Lung (tissue), 12 donors: ENCODE results near the gene TBK1. TPM values are rescaled to one million over a fixed set of nuclear protein-coding genes. Genes with fewer than 3 reads are reported as not detected.

Source experiments
- ATAC-seq: fragments of 200-7000 bp; cut with Tn5 transposase; one replicate; pipeline ENCODE4 v1.9.1; 2020; ENCODE audit warnings: moderate number of reproducible peaks; ENCODE audit not compliant: insufficient read depth, low FRiP score
- DNase-seq, 3 donors: peaks; one replicate each; pipeline ENCODE4 v3.0.0-alpha.2; 2013 to 2017
- H3K27ac ChIP-seq, 2 donors: one replicate each; pipeline ENCODE4 v1.5.1; 2013; ENCODE audit warnings: mild to moderate bottlenecking in 2 of 2, moderate library complexity in 2 of 2, control low read depth in 1 of 2, inconsistent platforms in 1 of 2, low read depth in 1 of 2, low read length in 1 of 2
- H3K27me3 ChIP-seq, 3 donors: one replicate each; pipeline ENCODE4 v1.5.1; 2013; ENCODE audit warnings: low read length in 2 of 3; ENCODE audit not compliant: control insufficient read depth in 3 of 3, insufficient read depth in 3 of 3
- H3K36me3 ChIP-seq, 4 donors: one replicate each; pipeline ENCODE4 v1.5.1; 2013; ENCODE audit warnings: low read length in 4 of 4, mild to moderate bottlenecking in 1 of 4, moderate library complexity in 1 of 4; ENCODE audit not compliant: control insufficient read depth in 4 of 4, insufficient read depth in 4 of 4
- H3K4me1 ChIP-seq, 5 donors: one replicate each; pipeline ENCODE4 v1.5.1; 2013; ENCODE audit warnings: low read length in 5 of 5, mild to moderate bottlenecking in 2 of 5, moderate library complexity in 1 of 5; ENCODE audit not compliant: control insufficient read depth in 5 of 5, insufficient read depth in 5 of 5
- H3K4me3 ChIP-seq: one replicate; pipeline ENCODE4 v1.5.1; 2013; ENCODE audit warnings: mild to moderate bottlenecking, control low read depth, moderate library complexity
- H3K9ac ChIP-seq, 2 donors: one replicate each; pipeline ENCODE4 v1.5.1; 2013; ENCODE audit warnings: low read length in 2 of 2, control low read depth in 1 of 2; ENCODE audit not compliant: insufficient read depth in 1 of 2
- H3K9me3 ChIP-seq, 4 donors: one replicate each; pipeline ENCODE4 v1.5.1; 2013; ENCODE audit warnings: low read length in 3 of 4, mild to moderate bottlenecking in 1 of 4, moderate library complexity in 1 of 4; ENCODE audit not compliant: control insufficient read depth in 4 of 4, insufficient read depth in 3 of 4
- CTCF ChIP-seq: IDR thresholded peaks from 2 replicates; pipeline ENCODE4 v1.5.1; 2012; ENCODE audit warnings: mild to moderate bottlenecking; ENCODE audit errors: control extremely low read depth, extremely low read depth
- WGBS, 2 donors: extraction: QIAGEN DNeasy Blood & Tissue Kit; methylation state at CpG; one replicate each; pipeline ENCODE4 v1.1.7; 2013; 5-methylcytosine and 5-hydroxymethylcytosine counted together
- polyA plus RNA-seq, 2 donors: library from polyadenylated mRNA; stranded (reverse); fragments of 200-250 nt; gene quantifications; one replicate each; pipeline ENCODE4 v1.2.1, GENCODE V29; 2013
- total RNA-seq, 2 donors: library from RNA; depleted of rRNA in 1 of 2; stranded (reverse); fragments of >200 nt in 1 of 2; gene quantifications; one replicate each; pipeline ENCODE4 v1.2.1, GENCODE V29; 2014 to 2021
- donor health status: control.
- donor health status: control.
- donor health status: Bipolar disorder and iron deficiency.
- donor health status: healthy.
- donor health status: DM: yes; HTN: yes; CAD: no.

Gene TBK1
- total and polyA plus RNA-seq, 4 donors = 14.5 to 50.1 (median 18.7) TPM

GRCh38 chr12:64445490-64445889 is 6.4 kb upstream of the TBK1 start:
- Histone ChIP-seq H3K4me3 (no peak overlapping the region), H3K36me3 (peaks cover 14 to 24% (median 19%) of the 10 kb centered on the region in 4 donors), H3K9me3 (no peaks in the 10 kb centered on the region), H3K9ac (no peak overlapping the region), H3K27ac (no peak overlapping the region), H3K4me1 (no peaks in the 10 kb centered on the region), H3K27me3 (no peaks in the 10 kb centered on the region)
- ATAC-seq = no peak
- DNase-seq = no peak
- WGBS, 2 donors = 85 to 91% methylated on average over 2 of the region's 2 CpGs
- TF ChIP-seq CTCF = no peak

DNA sequence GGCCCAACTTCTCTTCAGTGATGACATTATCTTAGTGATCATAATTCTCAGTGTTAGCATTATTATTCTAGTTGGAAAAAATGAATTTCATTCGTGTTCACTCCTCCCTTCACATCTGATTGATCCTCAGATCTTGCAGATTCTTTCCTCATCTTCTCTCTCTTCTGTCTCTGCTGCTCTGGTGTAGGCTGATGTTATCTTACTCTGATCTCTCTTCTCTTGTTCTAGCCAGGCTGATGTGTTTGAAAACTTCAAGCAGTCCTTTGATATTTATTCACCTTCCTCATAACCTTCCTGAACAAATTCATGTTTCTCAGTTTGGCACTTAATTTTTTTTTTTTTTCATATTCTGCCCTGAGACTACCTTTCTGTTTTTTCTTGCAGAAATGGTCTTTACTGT is 5.6 kb upstream of the TBK1 start:
- ATAC-seq (no peak), DNase-seq (no peak)
- H3K9me3 ChIP-seq = no peaks in the 10 kb centered on the region
- no peaks in the 10 kb centered on the region for H3K27me3 ChIP-seq
- no peak overlapping the region for H3K4me3 ChIP-seq
- TF ChIP-seq CTCF = no peak
- no peak overlapping the region for H3K27ac ChIP-seq
- peaks cover 0 to 6% (median 0%) of the 10 kb centered on the region in 5 donors for H3K4me1 ChIP-seq
- peaks cover 14 to 20% (median 17%) of the 10 kb centered on the region in 4 donors for H3K36me3 ChIP-seq
- H3K9ac ChIP-seq = no peak overlapping the region
- WGBS, 2 donors = 78 to 100% methylated on average over 1 of the region's 1 CpG

DNA sequence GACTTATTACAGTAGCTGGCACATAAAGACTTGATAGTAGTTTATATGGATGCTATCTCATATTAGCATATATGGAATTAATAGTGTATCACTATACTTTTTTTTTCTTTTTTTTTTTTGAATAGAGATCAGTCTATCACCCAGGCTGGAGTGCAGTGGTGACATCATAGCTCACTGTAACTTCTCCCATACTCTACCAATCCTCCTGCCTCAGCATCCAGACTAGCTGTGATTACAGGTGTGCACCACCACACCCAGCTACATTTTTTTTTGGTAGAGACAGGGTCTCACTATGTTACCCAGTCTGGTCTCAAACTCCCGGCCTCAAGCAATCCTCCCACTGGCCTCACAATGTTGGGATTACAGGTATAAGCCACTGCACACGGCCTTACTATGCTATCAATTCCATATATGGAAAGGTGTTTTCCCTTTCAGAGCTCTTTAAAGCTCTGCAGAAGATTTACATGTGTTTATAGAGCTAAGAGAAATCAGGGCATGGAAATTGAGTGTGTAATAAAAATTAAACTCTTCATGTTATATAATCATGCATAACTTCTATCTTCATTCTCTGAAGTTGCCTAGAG is 1.8 kb upstream of the TBK1 start:
- TF ChIP-seq CTCF = no peak
- Histone ChIP-seq H3K9ac (no peak overlapping the region), H3K27ac (no peak overlapping the region), H3K9me3 (no peaks in the 10 kb centered on the region), H3K4me1 (peaks cover 0 to 19% (median 3%) of the 10 kb centered on the region in 5 donors), H3K36me3 (peaks cover 4 to 13% (median 11%) of the 10 kb centered on the region in 4 donors), H3K27me3 (no peaks in the 10 kb centered on the region), H3K4me3 (no peak overlapping the region)
- no peak for DNase-seq
- no peak for ATAC-seq
- 83 to 90% methylated on average over 2 of the region's 2 CpGs for WGBS, 2 donors
